Liver (tissue), 9 donors: ENCODE results near the gene STOM. TPM values are rescaled to one million over a fixed set of nuclear protein-coding genes. Genes with fewer than 3 reads are reported as not detected.

Source experiments
- DNase-seq: peaks from one replicate; pipeline ENCODE4 v3.0.0-alpha.2; 2017; ENCODE audit warnings: low spot score
- H3K27ac ChIP-seq, 2 donors: one replicate each; pipeline ENCODE4 v1.7.0; 2013; ENCODE audit warnings: inconsistent platforms in 2 of 2, low read length in 2 of 2, control low read depth in 1 of 2, low read depth in 1 of 2, mild to moderate bottlenecking in 1 of 2
- H3K27me3 ChIP-seq, 4 donors: one replicate each; pipeline versions ENCODE4 v1.6.1 to v1.7.0; 2013; ENCODE audit warnings: low read length in 3 of 4, inconsistent platforms in 1 of 4, mild to moderate bottlenecking in 1 of 4, moderate library complexity in 1 of 4; ENCODE audit not compliant: control insufficient read depth in 4 of 4, insufficient read depth in 4 of 4
- H3K36me3 ChIP-seq, 4 donors: one replicate each; pipeline versions ENCODE4 v1.6.1 to v1.7.0; 2013; ENCODE audit warnings: low read length in 3 of 4, mild to moderate bottlenecking in 3 of 4, low read depth in 1 of 4, moderate library complexity in 1 of 4; ENCODE audit not compliant: control insufficient read depth in 4 of 4, insufficient read depth in 3 of 4
- H3K4me1 ChIP-seq, 4 donors: one replicate each; pipeline versions ENCODE4 v1.6.1 to v1.7.0; 2013; ENCODE audit warnings: low read length in 3 of 4, mild to moderate bottlenecking in 3 of 4, moderate library complexity in 1 of 4; ENCODE audit not compliant: control insufficient read depth in 4 of 4, insufficient read depth in 4 of 4
- H3K4me3 ChIP-seq, 3 donors: one replicate each; pipeline versions ENCODE4 v1.6.1 to v1.7.0; 2013; ENCODE audit warnings: low read length in 3 of 3, control low read depth in 1 of 3, low read depth in 1 of 3, mild to moderate bottlenecking in 1 of 3
- H3K9ac ChIP-seq, 2 donors: one replicate each; pipeline ENCODE4 v1.7.0; 2013; ENCODE audit warnings: low read length in 2 of 2, mild to moderate bottlenecking in 2 of 2, moderate library complexity in 2 of 2, control low read depth in 1 of 2, low read depth in 1 of 2
- H3K9me3 ChIP-seq, 4 donors: one replicate each; pipeline versions ENCODE4 v1.6.1 to v1.7.0; 2013; ENCODE audit warnings: low read length in 3 of 4; ENCODE audit not compliant: control insufficient read depth in 4 of 4
- CTCF ChIP-seq: fragments of 150-350 bp; IDR thresholded peaks from 2 replicates; pipeline ENCODE4 v1.5.1; 2017; ENCODE audit warnings: improper control_type of control experiment, low read depth, low read length; ENCODE audit not compliant: missing input control
- EGR1 ChIP-seq, 2 donors: IDR thresholded peaks; 2 replicates each; pipeline ENCODE4 v1.6.1; 2016 to 2018; ENCODE audit warnings: antibody characterized with exemption in 2 of 2, low read depth in 2 of 2
- FOXA2 ChIP-seq: IDR thresholded peaks from 2 replicates; pipeline ENCODE4 v1.6.1; 2016; ENCODE audit warnings: antibody characterized with exemption
- HNF4A ChIP-seq, 2 donors: conservative IDR thresholded peaks; 2 replicates each; pipeline ENCODE4 v1.6.1; 2016; ENCODE audit warnings: antibody characterized with exemption in 2 of 2, mild to moderate bottlenecking in 2 of 2
- HNF4G ChIP-seq: IDR thresholded peaks from 2 replicates; pipeline ENCODE4 v1.6.1; 2016; ENCODE audit warnings: antibody characterized with exemption
- JUND ChIP-seq, 2 donors: IDR thresholded peaks; 2 replicates each; pipeline ENCODE4 v1.6.1; 2016; ENCODE audit warnings: antibody characterized with exemption in 2 of 2
- MAX ChIP-seq: IDR thresholded peaks from 2 replicates; pipeline ENCODE4 v1.6.1; 2016; ENCODE audit warnings: antibody characterized with exemption
- RAD21 ChIP-seq, 2 donors: IDR thresholded peaks; 2 replicates each; pipeline ENCODE4 v1.6.1; 2016; ENCODE audit warnings: antibody characterized with exemption in 2 of 2, mild to moderate bottlenecking in 2 of 2
- RXRA ChIP-seq, 2 donors: IDR thresholded peaks; 2 replicates each; pipeline ENCODE4 v1.6.1; 2017 to 2018; ENCODE audit warnings: antibody characterized with exemption in 2 of 2, mild to moderate bottlenecking in 1 of 2
- SP1 ChIP-seq: IDR thresholded peaks from 2 replicates; pipeline ENCODE4 v1.6.1; 2018; ENCODE audit warnings: antibody characterized with exemption, mild to moderate bottlenecking
- TAF1 ChIP-seq: conservative IDR thresholded peaks from 2 replicates; pipeline ENCODE4 v1.6.1; 2016; ENCODE audit warnings: antibody characterized with exemption, mild to moderate bottlenecking
- YY1 ChIP-seq: IDR thresholded peaks from 2 replicates; pipeline ENCODE4 v1.6.1; 2016; ENCODE audit warnings: antibody characterized with exemption, mild to moderate bottlenecking
- ZBTB33 ChIP-seq: IDR thresholded peaks from 2 replicates; pipeline ENCODE4 v1.6.1; 2016; ENCODE audit warnings: antibody characterized with exemption
- WGBS: extraction: QIAGEN DNeasy Blood & Tissue Kit; methylation state at CpG from one replicate; pipeline ENCODE4 v1.1.7; 2013; 5-methylcytosine and 5-hydroxymethylcytosine counted together
- polyA plus RNA-seq, 2 donors: library from polyadenylated mRNA; stranded (reverse) in 1 of 2; unstranded in 1 of 2; fragments of 200-250 nt in 1 of 2; fragments of >200 nt in 1 of 2; fragmentation: Nextera tagmentation in 1 of 2; extraction: Ambion mirVana in 1 of 2; gene quantifications; one replicate each; pipeline versions ENCODE4 v1.2.1 to v1.2.3, GENCODE V29; 2013 to 2015
- total RNA-seq, 2 donors: library from RNA; depleted of rRNA; stranded (reverse); fragments of >200 nt; gene quantifications; one replicate each; pipeline ENCODE4 v1.2.3, GENCODE V29; 2014
- donor health status: healthy.
- donor health status: healthy.
- donor health status: healthy.
- donor health status: healthy.
- donor health status: healthy.

STOM gene
- total and polyA plus RNA-seq, 4 donors, result 150 to 398 (median 265) TPM

- TF ChIP-seq ZBTB33, result no peak
- TF ChIP-seq SP1, result peak; percentile 58
- peak; percentile 45 for TF ChIP-seq HNF4G
- TF ChIP-seq JUND (IDR thresholded peaks at IDR 0.05), result peak in 1 of 2 donors; percentile 37
- no peak for TF ChIP-seq YY1
Observed at GRCh38 chr9:121368138-121368522, 1.9 kb downstream of the STOM start (continued).

GRCh38 chr9:121367306-121368137, 2.5 kb downstream of the STOM start:
- DNase-seq, result no peak
- peak; percentile 13 for TF ChIP-seq YY1
- TF ChIP-seq SP1, result peak; percentile 31
- TF ChIP-seq RAD21 (IDR thresholded peaks at IDR 0.05), result peak in 1 of 2 donors; percentile 9
- no peak for TF ChIP-seq MAX
- TF ChIP-seq EGR1 (IDR thresholded peaks at IDR 0.05; ENCODE audit: low read depth in 2 of 2), result no peak
- TF ChIP-seq CTCF, result no peak
- no peak for TF ChIP-seq FOXA2
- TF ChIP-seq HNF4A (conservative IDR thresholded peaks at IDR 0.05), result peak; percentile 24 to 40
- TF ChIP-seq TAF1, result peak; percentile 20

GRCh38 chr9:121366611-121367192, 3.3 kb downstream of the STOM start:
- H3K27me3 ChIP-seq, result no peaks in the 10 kb centered on the region
- DNase-seq, result no peak
- peaks cover 8 to 65% (median 44%) of the 10 kb centered on the region in 4 donors for H3K4me1 ChIP-seq
- peak overlapping the region; percentile 70 to 93 for H3K27ac ChIP-seq
- H3K9ac ChIP-seq, result peak overlapping the region in 1 of 2 donors; percentile 89
- 63% methylated on average over 5 of the region's 5 CpGs for WGBS
- peak overlapping the region in 2 of 3 donors; percentile 64 to 86 for H3K4me3 ChIP-seq
- TF ChIP-seq RXRA (IDR thresholded peaks at IDR 0.05) (no peak), CTCF (no peak)
- H3K9me3 ChIP-seq, result no peaks in the 10 kb centered on the region
- peaks cover 0 to 6% (median 0%) of the 10 kb centered on the region in 4 donors for H3K36me3 ChIP-seq

More at GRCh38 chr9:121367306-121368137, 2.5 kb downstream of the STOM start:
- Histone ChIP-seq H3K4me1 (peaks cover 13 to 61% (median 48%) of the 10 kb centered on the region in 4 donors), H3K4me3 (peak overlapping the region; percentile 64 to 94 (median 86)), H3K9ac (peak overlapping the region; percentile 81 to 89), H3K9me3 (no peaks in the 10 kb centered on the region), H3K27me3 (no peaks in the 10 kb centered on the region), H3K27ac (peak overlapping the region; percentile 70 to 93), H3K36me3 (peaks cover 0 to 3% (median 0%) of the 10 kb centered on the region in 4 donors)
- WGBS, result 9% methylated on average over 4 of the region's 4 CpGs
